ENCODE data around the gene IL1RAPL1. TPM values are rescaled to one million over a fixed set of nuclear protein-coding genes. Genes with fewer than 3 reads are reported as not detected.

Gene IL1RAPL1
- polyA plus RNA-seq, 1 donor from 2014 or later = not detected

DNA sequence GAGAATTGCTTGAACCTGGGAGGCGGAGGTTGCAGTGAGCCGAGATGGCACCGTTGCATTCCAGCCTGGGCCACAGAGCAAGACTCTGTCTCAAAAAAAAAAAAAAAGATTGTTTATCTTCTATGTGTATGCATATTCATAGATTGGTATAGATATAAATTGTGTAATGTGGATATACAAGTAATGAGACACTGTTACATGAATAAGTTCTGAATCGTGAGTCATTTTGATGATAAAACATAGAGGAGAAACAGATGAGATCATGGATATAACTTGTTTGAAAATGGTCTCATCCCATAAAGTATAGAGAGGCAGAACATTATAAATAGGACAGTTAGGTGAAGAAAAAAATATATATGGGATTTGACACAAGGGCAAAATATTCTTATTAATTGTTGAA is 628.0 kb downstream of the IL1RAPL1 start:
- Histone ChIP-seq H3K9me3 (ENCODE audit: low read length) (no peaks in the 10 kb centered on the region), H3F3A (ENCODE audit: insufficient read depth, low read length, poor library complexity, severe bottlenecking) (no peaks in the 10 kb centered on the region), H3K27ac (ENCODE audit: low read length) (no peak overlapping the region), H3K4me2 (ENCODE audit: low read length) (no peak overlapping the region), H3K4me3 (ENCODE audit: low read length) (no peak overlapping the region), H2AFZ (ENCODE audit: low read depth, low read length) (no peak overlapping the region), H3K9ac (ENCODE audit: low read length) (no peak overlapping the region), H4K20me1 (ENCODE audit: insufficient read depth) (no peaks in the 10 kb centered on the region), H3K36me3 (ENCODE audit: insufficient read depth, low read length) (no peaks in the 10 kb centered on the region), H3K27me3 (ENCODE audit: insufficient read depth, low read depth, low read length) (no peaks in the 10 kb centered on the region), H3K79me2 (replicated peaks; ENCODE audit: insufficient read depth, low read length) (no peaks in the 10 kb centered on the region), H3K9me2 (ENCODE audit: insufficient read depth, low read length) (no peaks in the 10 kb centered on the region)
- no peak for TF ChIP-seq RAD21 (conservative IDR thresholded peaks at IDR 0.05)
- TF ChIP-seq EP300 (conservative IDR thresholded peaks at IDR 0.05; ENCODE audit: poor library complexity, severe bottlenecking) = no peak
- TF ChIP-seq MXI1 (conservative IDR thresholded peaks at IDR 0.05; ENCODE audit: poor library complexity, severe bottlenecking) = no peak
- TF ChIP-seq, protein P1, sequence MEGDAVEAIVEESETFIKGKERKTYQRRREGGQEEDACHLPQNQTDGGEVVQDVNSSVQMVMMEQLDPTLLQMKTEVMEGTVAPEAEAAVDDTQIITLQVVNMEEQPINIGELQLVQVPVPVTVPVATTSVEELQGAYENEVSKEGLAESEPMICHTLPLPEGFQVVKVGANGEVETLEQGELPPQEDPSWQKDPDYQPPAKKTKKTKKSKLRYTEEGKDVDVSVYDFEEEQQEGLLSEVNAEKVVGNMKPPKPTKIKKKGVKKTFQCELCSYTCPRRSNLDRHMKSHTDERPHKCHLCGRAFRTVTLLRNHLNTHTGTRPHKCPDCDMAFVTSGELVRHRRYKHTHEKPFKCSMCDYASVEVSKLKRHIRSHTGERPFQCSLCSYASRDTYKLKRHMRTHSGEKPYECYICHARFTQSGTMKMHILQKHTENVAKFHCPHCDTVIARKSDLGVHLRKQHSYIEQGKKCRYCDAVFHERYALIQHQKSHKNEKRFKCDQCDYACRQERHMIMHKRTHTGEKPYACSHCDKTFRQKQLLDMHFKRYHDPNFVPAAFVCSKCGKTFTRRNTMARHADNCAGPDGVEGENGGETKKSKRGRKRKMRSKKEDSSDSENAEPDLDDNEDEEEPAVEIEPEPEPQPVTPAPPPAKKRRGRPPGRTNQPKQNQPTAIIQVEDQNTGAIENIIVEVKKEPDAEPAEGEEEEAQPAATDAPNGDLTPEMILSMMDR (IDR thresholded peaks at IDR 0.05; ENCODE audit: poor library complexity, severe bottlenecking) = no peak
- TF ChIP-seq SMC3 (conservative IDR thresholded peaks at IDR 0.05; ENCODE audit: poor library complexity) = no peak
- TF ChIP-seq EZH2 (IDR thresholded peaks at IDR 0.05; ENCODE audit: borderline replicate concordance, insufficient read depth, low read length, poor library complexity, severe bottlenecking) = no peak
- TF ChIP-seq, protein P2, sequence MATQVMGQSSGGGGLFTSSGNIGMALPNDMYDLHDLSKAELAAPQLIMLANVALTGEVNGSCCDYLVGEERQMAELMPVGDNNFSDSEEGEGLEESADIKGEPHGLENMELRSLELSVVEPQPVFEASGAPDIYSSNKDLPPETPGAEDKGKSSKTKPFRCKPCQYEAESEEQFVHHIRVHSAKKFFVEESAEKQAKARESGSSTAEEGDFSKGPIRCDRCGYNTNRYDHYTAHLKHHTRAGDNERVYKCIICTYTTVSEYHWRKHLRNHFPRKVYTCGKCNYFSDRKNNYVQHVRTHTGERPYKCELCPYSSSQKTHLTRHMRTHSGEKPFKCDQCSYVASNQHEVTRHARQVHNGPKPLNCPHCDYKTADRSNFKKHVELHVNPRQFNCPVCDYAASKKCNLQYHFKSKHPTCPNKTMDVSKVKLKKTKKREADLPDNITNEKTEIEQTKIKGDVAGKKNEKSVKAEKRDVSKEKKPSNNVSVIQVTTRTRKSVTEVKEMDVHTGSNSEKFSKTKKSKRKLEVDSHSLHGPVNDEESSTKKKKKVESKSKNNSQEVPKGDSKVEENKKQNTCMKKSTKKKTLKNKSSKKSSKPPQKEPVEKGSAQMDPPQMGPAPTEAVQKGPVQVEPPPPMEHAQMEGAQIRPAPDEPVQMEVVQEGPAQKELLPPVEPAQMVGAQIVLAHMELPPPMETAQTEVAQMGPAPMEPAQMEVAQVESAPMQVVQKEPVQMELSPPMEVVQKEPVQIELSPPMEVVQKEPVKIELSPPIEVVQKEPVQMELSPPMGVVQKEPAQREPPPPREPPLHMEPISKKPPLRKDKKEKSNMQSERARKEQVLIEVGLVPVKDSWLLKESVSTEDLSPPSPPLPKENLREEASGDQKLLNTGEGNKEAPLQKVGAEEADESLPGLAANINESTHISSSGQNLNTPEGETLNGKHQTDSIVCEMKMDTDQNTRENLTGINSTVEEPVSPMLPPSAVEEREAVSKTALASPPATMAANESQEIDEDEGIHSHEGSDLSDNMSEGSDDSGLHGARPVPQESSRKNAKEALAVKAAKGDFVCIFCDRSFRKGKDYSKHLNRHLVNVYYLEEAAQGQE (IDR thresholded peaks at IDR 0.05; ENCODE audit: borderline replicate concordance) = no peak
- TF ChIP-seq TAF1 (IDR thresholded peaks at IDR 0.05; ENCODE audit: low read depth) = no peak
- no peak for TF ChIP-seq POLR2AphosphoS5 (IDR thresholded peaks at IDR 0.05)

DNA sequence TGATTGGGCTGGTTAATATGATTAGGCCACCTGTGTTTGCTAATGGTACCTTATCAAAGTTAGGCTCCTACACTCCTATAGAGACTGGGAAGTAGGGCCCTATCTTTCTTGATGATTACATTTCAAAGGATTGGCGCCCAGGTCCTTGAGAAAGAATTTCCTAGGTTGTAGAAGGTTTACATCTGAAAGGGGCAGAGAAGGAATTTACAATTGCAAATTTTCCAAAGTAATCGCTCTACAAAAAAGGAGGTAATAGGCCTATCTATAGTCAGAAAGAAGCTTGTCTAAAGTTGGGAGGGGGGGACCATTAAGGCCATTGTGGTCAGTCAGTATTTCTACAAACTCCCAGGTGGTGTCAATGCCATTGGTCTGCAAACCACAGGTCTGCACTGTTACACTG is 638.4 kb downstream of the IL1RAPL1 start:
- Histone ChIP-seq H3K9me3 (ENCODE audit: low read length) (no peaks in the 10 kb centered on the region), H3K9me2 (ENCODE audit: insufficient read depth, low read length) (no peaks in the 10 kb centered on the region), H3K4me3 (ENCODE audit: low read length) (no peak overlapping the region), H3K9ac (ENCODE audit: low read length) (no peak overlapping the region), H3K79me2 (replicated peaks; ENCODE audit: insufficient read depth, low read length) (no peaks in the 10 kb centered on the region), H3F3A (ENCODE audit: insufficient read depth, low read length, poor library complexity, severe bottlenecking) (no peaks in the 10 kb centered on the region), H4K20me1 (ENCODE audit: insufficient read depth) (no peaks in the 10 kb centered on the region), H3K27me3 (ENCODE audit: insufficient read depth, low read depth, low read length) (no peaks in the 10 kb centered on the region), H3K36me3 (ENCODE audit: insufficient read depth, low read length) (no peaks in the 10 kb centered on the region), H3K4me2 (ENCODE audit: low read length) (no peak overlapping the region), H3K27ac (ENCODE audit: low read length) (no peak overlapping the region), H2AFZ (ENCODE audit: low read depth, low read length) (no peak overlapping the region)
- no peak for TF ChIP-seq RAD21 (conservative IDR thresholded peaks at IDR 0.05)
- no peak for TF ChIP-seq POLR2AphosphoS5 (IDR thresholded peaks at IDR 0.05)
- no peak for TF ChIP-seq TAF1 (IDR thresholded peaks at IDR 0.05; ENCODE audit: low read depth)
- no peak for TF ChIP-seq SMC3 (conservative IDR thresholded peaks at IDR 0.05; ENCODE audit: poor library complexity)
- TF ChIP-seq MXI1 (conservative IDR thresholded peaks at IDR 0.05; ENCODE audit: poor library complexity, severe bottlenecking) = no peak
- TF ChIP-seq, protein P2 (IDR thresholded peaks at IDR 0.05; ENCODE audit: borderline replicate concordance) = no peak
- no peak for TF ChIP-seq EP300 (conservative IDR thresholded peaks at IDR 0.05; ENCODE audit: poor library complexity, severe bottlenecking)
- TF ChIP-seq EZH2 (IDR thresholded peaks at IDR 0.05; ENCODE audit: borderline replicate concordance, insufficient read depth, low read length, poor library complexity, severe bottlenecking) = no peak
- TF ChIP-seq, protein P1 (IDR thresholded peaks at IDR 0.05; ENCODE audit: poor library complexity, severe bottlenecking) = no peak
